ENCODE results near the gene DEDD.

Gene DEDD

DNA sequence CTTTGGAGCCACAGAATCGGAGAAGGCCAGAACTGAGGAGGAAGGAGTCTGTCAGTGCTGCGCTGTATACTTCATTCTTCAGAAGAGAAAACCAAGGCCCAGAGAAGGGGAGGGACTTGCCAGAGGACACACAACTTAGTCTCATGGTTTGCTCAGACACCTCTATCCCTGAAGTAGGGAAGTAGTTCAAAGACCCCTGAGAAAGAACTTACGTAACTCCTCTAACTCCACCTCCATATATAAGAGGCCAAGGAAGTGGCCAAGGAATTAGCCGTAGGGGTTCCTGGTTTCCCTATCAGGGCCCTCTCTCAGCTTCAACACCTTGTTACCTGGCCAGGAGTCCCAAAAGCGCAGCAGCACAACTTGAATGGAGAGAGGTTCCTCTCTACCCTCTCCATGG, 42.5 kb downstream of the DEDD start:
- no peak for DNase-seq

DNA sequence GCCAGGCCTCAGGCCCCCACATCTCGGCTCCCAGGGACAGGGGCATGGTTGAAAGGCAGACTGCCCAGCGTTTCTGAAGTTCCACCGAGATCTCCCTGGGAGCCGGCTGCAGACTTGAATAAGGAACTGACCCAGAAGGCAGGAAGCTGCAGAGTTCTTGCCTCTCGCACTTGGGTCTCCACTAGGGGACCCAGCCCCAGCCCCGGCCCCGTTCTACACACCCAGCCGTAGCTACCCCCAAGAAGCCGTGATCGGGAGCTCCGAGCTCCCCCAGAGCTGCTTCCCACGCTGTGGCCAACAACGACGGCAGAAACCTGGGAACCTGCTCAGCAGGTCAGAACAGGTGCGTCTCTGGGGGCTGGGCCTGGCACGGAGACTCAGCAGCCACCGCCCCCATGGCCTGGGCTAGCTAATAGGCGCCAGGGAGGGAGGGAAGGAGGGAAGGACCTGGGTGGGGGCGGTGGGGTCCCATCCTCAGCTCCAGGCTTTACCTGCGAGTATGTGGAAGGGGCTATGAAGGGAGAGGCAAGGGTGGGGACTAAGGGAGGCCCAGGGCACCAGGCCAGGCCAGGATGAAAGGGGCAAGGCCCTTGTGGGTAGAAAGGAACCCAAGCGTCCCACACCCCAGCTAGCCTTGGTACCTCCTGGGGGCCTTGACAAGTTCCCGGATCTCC, 43.1 kb downstream of the DEDD start, which contains the start of gene NECTIN4:
Gene NECTIN4 (minus strand): TSS at position 308 of the 674 bp plus-strand sequence. CDS start 262 bp downstream, at position 46.
- DNase-seq, result no peak

DNA sequence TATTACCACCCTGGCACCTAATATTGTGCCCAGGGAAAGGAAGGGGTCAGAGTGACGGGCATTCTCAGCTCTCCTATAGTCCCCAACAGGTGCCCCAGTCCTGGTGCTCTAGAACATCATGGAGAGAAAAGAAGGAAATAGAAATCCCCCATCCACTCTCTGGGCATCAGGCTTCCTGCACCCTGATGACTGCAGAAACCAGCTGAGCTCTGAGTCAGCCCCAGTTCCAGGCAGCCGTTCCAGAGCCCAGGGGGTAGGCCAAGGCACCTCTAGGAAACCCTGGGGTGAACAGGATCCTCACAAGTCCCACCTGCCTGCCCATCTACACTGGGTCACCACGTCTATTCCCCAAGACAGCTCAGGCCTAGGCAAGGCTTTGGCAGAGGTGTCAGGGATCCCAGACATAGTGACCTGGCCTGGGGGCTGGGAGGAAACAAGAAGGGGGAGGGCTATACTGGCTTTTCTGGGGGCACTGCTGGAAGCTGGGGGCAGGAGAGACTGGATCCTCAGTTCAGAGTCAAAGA, 43.8 kb downstream of the DEDD start:
- DNase-seq, result no peak

DNA sequence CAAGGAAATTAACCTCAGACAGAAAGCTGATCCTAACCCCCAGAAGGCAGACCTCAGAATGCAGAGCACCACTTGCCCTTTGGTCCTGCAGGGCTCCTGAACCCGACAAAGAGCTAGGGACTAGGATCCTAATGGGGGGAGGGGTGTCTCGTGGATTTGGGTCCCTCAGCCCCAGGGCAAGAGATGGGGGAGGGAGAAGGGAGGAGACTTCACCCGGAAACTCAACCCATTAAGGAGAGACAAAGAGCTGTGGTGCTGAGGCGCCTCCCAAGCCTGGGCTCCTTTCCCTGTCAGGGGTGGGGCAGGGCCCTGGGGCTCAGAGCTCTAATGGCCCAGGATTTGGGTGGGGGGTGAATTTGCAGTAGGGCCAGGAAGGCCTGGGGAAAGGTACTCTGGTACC, 46.0 kb downstream of the DEDD start:
- DNase-seq, result no peak

DNA sequence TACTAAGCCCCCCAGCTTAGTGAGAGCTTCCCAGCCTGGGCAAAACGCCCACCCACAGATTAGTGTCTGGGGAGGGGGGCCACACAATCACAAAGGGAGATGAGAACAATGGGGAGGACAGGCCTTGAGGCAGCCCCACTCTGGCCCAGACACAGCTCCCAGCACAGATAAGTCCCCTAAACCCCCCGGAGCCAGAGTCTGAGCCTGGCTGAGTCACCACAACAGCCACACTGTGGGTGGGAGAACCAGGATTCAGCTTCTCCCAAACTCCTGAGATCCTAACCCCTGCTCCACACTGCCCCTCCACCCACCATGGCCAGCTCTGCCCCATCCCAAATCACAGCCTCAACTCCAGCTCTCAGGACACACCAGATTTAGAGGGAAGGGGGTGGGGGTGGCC, 47.3 kb downstream of the DEDD start:
- DNase-seq, result no peak

DNA sequence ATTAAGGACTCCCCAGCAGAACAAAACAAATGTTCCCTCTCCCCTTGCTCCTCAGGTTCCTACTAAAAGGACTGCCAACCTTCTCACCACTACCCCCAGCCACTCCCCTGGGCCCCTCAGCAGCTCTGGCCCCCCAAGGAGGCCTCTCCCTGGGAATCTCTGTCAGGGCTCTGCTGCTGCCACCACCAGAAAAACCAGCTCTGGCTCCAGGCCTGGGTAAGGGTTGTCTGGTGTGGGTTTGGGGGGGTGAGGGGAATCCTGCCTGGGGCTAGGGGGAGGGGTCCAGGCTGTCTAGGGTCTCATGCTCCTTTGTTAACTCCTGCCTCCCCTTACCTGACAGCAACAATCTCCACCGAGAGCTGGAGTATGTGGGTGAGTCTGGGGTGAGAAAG, 47.9 kb downstream of the DEDD start:
- no peak for DNase-seq

DNA sequence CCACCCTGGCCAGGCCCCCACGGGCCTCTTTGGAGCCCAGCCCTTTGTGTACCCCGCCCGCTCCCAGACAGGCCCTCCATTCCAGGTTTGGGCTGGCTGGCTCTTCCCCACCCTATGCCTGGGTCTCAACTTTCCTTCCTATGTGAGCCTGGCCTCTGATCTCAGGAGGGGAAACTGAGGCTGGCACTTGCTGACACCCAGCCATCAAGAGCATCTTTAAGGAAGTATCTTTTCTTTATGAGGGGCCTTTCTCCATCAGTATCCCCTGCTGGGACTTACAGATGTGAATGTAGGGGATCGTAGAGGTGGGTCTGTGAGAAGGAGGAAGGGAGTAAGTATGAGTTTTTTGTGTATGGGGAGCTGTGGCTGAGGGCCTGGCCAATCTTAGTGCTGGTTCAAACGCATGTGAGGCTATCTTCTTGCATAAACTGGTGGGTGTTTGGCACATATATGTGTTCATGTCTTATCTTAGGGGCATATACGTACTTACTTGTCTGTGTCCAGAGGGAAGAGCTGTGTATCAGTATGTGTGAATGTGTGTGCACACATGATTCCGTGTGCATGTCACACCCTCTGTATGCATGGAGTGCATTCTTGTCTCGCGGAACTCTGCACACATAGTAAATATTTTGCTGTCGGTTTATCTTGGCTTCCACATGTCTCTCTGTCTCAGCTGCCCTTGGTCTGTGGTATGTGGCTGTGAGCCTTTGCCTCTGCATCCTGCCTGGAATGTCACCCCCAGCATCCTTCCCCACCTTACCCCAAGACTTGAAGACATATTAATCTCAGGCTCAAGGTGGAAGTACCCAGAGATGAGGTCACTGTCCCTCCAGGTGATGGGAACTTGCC, 48.5 kb downstream of the DEDD start:
- no peak for DNase-seq

DNA sequence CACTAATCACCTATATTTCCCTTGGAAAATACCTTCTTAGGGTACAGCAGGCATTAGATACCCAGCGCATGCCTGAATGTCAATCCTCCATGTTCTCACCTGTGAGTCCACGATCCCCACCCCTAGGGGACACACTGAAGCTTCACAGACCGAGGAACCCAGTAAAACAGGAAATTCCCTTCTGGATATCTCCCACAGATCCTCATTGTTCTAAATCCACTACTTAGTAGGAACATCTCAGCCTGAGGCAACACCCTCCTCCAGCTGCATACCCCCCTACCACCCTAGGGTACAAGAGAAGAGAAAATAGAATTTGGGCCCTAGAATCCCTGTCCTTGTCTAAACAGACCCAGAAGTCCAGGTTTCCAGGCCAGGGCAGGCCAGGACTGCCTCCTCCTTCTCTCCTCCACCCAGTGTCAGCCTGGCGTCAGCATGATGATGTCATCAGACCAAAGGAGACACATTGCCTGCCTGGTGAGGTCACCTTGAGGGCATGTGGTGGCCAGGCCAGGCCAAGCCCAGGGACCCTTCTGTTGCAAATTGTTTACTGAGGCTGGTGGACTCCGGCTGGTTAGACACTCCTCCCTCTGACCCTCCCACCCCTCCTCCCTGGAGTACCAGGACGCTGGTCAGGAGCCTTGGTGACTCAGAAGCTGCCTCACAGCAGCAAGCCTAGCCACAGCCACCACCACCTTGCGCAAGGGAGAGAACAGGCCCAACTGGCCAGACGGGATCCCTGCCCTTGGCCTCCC, 49.3 kb downstream of the DEDD start:
- no peak for DNase-seq

DNA sequence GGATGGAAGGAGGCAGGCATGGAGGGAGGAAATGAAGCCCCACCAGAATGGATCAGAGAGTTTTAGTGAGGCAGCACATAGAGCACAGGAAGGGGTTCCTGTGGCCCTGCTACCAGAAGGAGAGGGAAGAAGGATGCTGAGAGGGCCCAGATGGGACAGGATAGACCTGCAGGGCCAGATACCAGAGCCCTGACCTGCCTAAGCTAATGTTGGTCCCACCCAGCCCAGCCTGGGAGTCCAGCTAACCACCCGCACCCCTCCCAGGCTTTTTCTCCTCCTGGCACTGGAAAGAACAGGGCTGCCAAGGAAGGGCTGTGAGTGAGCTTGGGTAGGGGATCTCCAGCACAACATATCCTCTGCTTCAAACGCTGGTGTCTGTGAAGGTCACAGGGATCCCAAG, 50.0 kb downstream of the DEDD start:
- no peak for DNase-seq

DNA sequence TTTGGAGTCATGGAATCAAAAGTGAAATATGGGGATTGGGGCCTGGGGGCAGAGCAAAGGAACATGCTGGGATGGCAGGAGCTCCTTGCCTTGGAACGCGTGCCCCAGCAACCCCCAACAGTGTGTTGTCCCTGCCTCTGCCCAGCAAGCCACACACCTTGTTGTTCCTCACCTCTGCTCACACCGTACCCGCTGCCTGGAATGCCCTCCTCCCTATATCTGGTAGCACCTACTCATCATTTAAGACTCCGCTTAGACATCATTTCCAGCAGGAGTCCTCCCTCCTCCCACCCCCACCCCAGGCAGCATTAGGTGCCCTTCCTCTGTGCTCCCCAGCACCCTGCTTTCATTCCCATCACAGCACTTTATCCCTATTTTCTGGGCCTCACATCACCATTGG, 50.9 kb downstream of the DEDD start:
- no peak for DNase-seq

DNA sequence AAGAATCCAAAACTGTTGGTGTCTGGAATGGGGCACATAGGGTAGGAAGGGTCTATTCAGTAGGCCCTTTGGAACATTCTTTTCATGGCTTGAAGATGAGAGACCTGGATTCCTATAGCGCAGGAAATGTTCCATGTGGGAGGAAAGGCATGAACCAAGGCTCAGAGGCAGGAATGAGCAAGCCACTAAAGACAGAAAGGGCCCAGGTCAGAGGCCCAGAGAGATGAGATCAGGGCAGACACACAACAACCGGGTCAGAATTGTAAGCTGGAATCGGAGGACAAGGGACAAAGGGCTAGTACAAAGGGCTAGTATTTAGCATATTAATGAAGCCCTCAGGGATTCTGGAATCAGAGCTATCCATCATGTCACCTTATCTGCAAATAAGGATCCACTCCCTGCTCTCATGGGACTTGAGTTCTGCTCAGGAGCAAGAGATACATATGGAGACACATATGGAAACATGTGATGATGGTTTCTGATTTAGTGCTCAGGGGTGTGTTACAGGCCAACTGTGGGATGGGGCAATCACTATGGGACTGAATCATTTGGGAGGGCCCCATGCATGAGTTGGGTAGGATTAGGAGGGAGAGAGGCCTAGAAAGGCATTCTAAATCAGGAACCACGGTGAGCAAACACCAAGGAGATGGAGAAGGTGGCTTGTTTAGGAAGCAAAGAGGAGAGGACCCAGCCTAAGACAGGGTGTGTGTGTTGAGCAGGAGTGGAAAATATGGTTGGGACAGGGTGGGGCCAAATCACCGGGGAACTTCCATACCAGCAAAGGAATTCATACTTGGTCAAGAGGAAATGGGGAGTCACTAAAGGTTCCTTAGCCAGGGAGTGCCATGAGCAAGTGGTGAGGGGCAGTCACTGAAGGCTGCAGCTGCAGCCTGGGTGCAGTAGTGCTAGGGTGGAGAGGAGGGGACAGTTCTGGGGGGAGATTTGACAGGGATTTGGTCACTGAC, 51.7 kb downstream of the DEDD start:
- no peak for DNase-seq

DNA sequence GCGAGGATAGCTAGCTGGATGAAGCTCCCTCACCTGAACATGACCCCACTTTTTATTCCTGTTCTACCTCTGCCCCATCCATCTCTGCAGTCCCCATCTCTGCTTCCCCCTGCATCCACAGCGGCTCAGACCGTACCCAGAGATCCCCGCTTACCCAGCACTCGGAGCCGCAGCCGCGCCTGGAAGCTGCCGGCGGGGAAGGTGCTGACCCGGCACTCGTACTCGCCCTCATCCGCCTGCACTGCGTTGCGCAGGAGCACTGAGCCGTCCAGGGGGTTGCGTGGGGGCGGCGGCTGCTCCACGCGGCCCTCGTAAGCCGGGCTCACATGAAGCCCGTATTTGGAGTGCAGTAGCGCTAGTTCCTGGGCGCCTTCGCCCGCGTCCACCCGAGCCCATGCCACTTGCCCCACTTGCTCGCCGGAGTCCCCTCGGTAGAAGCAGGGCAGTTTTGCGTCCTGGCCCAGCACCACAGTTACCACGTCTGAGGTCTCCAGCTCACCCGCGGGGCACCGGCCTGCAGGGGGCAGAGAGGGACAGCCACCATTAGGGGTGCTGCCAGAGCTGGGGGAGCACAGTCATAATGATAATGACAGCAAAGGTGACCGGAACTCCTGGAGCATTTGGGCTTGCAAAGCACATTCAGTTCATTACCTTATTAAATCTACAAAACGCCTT, 52.9 kb downstream of the DEDD start:
- no peak for DNase-seq

DNA sequence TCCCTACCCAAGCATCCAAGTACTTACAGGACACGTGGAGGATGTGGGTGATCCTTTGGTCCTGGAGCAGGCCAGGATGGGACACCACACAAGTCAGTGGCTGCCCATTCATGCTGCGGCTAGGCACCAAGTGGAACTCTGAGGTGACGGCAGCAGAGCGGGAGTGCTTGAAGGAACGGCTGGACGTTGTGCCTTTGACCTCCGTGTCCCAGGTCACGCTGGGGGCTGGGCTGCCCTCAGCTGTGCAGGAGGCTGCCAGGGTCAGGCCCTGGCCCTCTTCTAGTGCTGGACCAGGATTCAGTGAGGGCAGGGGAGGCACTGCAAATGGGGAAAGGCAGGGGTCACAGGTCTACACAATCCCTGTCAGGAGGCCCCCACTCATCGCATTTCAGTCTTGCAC, 55.0 kb downstream of the DEDD start:
- no peak for DNase-seq

DNA sequence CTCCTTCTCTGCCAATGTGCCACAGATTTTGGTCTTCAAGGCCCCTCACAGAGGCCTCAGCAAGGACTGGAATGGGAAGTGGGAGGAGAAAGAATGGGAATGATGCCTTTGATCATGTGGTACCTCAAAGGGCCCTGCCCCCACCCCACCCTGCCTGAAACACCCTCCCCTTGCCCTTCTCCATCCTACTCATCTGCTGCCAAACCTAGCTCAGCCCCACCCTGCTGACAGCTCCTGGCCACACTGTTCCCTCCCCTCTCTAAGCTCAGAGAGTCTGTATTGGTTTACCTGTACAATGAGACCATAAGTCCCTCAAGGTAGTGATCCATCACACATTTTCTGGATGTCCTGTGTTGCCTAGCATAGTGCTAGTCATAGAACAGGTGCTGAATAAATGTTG, 56.1 kb downstream of the DEDD start:
- DNase-seq, result no peak

DNA sequence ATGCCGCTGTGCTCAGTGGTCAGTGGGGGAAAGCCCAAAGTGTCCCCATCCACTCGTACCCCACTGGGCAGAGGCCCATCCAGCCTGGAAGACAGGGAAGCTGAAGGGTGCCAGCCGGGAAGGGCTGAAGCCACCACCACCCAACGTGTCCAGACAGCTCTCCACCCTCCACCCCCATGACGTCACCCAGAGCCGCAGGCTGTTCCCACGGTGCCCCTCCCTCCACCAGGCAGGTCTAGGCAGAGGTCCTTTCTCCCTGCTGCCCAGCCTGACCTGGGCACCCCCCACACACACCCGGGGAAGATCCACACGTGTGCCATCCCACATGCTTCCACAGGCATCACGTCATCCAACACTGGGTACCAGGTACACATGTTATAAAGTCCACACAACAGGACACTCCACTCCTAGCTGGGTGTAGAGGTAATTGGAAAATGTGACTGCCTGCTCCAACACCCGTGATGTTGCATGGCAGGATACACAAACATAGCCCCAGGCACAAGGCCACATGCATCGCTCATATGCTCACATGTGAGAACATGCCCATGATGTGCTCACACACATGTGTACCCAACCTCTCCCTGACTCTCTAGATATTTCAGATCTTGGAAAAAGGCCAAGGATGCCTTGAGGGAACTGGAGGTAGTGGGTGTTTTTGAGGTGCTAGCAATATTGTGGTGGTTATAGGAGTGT, 57.6 kb downstream of the DEDD start:
- DNase-seq, result no peak

DNA sequence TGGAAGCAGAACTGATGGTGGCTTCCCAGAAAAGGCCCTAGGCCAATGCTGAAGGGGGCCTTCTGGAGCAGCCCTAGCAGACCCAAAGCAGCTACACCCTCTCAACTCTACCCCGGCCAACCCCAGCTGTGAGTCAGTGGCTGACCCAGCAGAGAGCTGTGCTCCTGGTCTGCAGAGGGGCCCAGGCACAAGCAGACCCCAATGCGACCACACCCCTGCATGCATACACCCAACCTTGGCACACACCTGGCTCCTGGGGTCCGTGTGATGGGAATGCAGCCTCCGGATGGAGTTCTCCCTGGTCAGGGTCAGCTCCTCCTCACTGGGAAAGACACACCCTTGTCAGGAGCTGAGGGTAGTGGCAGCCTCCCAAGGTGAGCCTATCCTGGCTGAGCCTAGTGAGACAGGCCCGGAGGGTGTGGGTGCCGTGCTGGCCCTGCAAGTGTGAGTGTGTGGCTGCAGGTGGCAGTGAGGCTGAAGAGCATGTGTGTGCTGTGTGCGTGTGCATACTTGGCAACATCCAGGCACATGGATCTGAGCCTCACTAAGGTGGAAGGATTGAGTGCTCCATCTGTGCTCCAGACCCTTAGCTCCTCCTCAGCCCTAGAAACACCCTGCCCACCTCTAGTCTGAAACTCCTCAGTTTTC, 58.9 kb downstream of the DEDD start:
- DNase-seq, result no peak

DNA sequence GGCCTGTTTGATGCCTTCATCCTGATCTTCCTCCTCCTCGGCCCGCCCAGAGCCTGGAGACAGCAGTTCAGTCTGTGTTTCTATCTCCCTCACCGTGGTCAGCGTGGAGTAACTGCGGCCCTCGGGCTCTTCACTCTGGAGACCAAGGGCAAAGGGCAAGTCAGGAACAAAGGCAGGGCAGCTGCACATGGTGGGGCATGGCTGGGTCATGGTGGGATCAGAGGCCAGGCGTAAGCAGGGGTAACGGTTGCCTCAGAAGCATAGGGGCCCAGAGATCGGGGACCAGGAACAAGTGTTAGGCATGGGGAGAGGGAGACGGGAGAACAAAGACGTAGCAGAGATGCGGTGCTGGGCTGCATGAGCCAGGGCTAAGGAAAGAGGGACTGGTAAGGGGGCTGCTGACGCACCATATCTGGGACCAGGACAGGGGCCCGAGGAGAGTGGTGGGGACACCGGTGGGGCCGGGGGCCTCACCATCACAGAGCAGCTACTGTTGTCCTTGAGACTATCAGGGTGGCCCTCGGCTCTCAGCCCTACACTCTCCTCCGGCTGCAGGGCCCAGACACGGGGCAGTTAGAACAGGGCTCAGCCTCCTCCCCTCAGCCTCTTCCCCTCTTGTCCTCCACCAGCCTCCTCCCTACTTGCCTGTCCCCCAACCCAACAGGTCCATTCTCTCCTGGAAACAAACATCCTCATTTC, 59.6 kb downstream of the DEDD start:
- no peak for DNase-seq

DNA sequence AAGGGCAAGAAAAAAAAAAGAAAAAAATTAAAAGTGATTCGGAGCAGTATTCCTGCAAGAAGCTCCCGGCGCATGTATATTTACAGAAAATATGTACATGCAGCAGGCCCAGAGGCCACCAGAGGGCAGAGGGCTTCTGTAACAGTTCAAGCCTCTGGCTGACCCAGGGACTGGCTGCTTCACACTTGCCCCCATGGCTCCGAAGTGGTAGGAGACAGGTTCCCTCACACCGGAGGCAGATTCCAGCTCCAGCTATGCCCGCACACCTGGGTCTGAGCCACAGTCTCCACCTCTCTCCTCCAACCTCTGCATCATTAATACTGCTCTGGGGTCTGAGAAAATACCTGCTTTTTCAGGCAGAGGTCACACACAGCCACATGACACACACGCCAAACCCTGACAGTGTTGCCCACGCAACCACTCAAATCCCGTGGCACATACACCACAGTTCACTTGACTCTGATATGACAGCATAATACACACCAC, 60.5 kb downstream of the DEDD start:
- DNase-seq, result no peak

Measured in NCI-H446 (cell line).